ENCODE results near the gene TMEM30A.

TMEM30A gene

GRCh38 chr6:75284632-75285282, at the start of gene TMEM30A:
TSS of gene TMEM30A (minus strand) at chr6:75284792. CDS start at chr6:75284638, 154 bp downstream.
- peak; percentile 95 for DNase-seq

- no peak for DNase-seq
Observed at GRCh38 chr6:75333676-75334200, 49.1 kb upstream of the TMEM30A start.

DNA sequence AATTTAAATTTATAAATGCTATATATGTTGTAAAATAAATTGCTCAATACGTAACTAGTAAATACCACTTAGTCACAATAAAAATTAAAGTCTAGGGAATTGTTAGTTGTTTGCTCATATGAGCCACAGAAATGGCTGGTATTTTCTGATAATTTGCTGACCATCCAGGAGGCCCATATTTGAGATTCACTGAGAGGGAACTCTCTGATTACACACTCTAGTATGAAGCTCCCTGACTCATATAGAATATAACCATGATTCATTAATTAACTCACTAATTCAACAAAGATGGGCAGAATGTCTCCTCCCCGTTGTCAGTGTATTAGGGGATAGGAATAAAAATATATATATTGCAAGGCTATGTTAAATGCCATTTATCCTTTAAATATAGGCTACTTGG, 46.6 kb upstream of the TMEM30A start:
- no peak for DNase-seq

DNA sequence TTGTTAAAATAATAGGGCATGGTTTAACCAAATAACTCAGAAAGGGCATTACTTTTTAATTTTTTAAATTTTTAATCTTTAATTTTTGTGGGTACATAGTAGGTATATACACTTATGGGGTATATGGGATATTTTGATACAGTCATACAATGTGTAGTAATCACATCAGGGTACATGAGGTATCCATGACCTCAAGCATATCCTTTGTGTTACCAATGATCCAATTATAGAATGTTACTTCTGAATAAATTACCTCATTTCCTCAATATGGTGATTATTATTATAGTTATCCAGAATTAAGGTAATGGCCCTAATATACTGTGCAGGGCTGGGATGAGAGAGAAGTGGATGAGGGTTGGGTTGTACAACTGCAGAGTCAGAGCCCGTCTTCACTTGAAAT, 45.1 kb upstream of the TMEM30A start:
- no peak for DNase-seq

GRCh38 chr6:75327807-75328206, 43.2 kb upstream of the TMEM30A start:
- DNase-seq, result no peak

- no peak for DNase-seq
Observed at GRCh38 chr6:75326557-75327258, 42.1 kb upstream of the TMEM30A start.

DNA sequence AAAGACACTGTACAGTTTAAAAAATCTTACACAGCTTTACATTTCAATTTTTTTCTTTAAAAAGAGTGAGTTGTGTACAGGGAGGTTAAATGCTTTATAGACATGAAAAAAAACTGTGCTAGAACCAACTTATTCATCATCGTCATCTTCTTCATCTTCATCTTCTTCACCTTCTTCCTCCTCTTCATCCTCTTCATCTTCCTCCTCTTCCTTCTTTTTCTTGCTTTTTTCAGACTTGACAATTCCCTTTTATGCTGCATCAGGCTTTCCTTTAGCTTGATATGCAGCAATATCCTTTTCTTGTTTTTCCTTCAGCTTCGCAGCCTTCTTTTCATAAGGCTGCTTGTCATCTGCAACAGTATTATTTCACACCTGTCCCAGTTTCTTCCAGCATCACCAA, 34.3 kb upstream of the TMEM30A start:
- no peak for DNase-seq

DNA sequence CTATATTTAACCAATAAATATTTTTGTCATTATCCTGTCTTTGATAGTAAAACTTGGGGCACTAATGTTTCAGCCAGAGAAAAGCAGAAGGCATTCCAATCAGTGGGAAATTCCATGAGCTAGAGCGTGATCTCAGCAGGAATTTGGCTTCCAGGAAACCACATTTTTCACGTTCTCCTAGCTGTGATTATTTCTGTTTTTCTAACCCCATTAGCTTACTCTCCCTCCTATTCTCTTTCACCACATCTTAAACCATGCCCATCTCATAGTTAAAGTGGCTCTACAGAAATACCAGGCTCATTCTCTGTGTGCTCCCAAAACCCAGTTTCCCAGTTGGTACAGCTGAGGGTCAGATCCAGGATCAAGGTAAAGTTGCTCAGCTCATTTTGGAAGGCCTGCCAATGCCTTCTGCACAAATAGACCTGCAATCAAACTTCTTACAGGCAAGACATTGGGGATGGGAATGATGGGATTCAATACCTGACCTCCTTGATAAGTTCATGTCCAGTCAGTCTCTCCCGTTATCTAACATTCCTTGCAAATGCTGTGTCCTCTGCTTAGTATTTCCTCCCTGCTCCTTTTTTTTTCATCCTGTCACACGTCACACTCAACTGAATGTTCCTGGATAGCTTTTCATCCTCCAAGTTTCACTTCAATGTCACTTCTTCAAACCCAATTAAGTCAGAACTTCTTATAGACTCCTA, 33.1 kb upstream of the TMEM30A start:
- no peak for DNase-seq

- DNase-seq, result no peak
Observed at GRCh38 chr6:75315978-75316377, 31.4 kb upstream of the TMEM30A start.

DNA sequence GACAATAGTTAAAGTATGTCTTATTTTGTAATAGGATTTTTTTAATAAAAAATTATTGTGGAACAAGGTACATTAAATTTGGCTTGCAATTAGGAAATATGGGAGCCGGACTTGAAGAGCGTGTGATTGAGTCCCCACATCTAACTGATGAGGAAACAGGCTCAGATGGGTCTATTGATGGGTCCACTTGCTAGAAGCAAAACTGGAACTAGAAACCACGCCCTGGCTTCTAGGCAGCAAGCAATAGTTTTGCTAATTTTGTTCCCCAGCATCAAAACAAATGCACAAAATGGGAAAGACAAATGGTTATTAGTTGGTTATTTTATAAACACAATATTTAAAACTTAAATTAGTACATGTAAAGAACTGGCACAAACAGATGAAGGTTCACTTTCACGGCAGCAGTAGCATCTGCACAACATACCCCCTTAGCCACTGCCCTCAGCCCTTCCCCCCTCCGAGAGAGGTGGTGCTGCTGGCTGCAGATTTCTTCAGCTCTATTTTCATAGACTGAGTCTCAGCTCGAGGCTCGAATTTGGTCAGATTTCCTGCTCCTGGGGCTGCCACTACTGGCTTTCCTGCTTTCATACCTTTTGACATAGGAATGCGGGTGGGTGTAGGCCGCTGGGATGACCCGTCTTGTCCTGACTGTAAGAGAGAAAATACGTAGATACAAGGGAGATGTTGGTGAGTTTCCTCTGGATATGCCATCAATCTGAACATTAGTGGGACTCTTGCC, 23.8 kb upstream of the TMEM30A start:
- no peak for DNase-seq

DNA sequence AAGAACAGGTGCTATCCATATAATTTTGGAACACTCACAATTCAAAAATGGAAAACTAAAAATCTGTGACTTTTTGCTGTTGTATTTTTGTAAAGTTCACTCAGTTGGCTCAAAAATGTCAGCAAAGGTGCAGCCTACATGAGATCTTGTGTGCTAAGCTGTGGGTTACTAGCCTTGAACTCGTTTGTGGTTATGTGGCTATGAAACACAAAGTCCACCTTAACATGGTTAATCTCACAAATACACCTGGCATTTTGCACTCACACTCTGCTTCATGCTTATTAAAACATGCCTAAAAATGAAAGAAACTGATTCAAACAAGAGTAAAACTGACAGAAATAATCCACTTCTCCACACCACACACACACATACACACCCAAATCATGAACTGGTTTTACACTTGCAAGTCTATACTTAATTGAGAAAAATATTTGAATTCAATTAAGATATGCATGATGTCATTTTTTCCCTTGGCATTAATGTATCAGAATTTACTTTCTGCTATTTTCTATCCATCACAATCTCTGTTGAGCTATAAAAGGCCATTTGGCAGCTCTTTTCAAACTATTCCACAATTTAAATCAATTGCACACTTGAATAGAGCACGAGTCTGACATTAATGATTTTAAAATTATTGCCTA, 22.9 kb upstream of the TMEM30A start:
- DNase-seq, result no peak

GRCh38 chr6:75306064-75306463, 21.5 kb upstream of the TMEM30A start:
- no peak for DNase-seq

- no peak for DNase-seq
Observed at GRCh38 chr6:75305573-75305972, 21.0 kb upstream of the TMEM30A start.

GRCh38 chr6:75302280-75302679, 17.7 kb upstream of the TMEM30A start:
- no peak for DNase-seq

GRCh38 chr6:75301537-75301936, 16.9 kb upstream of the TMEM30A start:
- DNase-seq, result no peak

DNA sequence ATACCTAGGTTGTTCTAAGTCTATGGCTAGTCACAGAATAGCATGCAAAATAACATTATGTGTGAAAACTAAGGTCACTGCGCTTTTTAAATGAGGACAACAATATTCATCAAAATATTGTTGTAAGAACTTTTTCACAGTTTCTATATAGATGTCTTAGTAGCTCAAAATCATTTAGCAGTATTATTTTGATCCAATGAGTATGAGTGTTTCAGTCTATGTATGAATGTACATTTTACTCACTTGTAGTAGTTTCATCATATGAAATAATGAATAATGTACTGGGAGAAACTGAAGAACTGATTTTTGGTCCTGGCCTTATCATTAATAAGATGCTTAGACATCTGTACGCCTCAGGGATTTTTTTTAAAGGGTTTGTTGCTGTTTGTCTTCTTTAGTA, 16.5 kb upstream of the TMEM30A start:
- DNase-seq, result no peak

DNA sequence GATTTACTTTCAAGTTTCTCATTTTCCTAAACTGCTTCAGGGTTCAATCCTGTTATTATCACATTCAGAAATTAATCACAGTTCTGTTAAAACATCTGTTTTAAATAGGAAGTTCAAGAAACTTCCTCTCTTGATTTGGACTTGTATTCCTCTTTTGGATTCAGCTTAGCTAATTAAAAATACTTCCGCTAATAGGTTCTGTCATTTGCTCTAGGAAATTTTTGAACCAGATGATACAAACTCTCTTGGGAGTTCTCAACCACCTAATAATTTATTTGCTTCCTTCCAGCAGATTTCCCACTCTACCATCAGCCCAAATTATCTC, 15.9 kb upstream of the TMEM30A start:
- DNase-seq, result no peak

- no peak for DNase-seq
Observed at GRCh38 chr6:75299801-75300530, 15.4 kb upstream of the TMEM30A start.

DNA sequence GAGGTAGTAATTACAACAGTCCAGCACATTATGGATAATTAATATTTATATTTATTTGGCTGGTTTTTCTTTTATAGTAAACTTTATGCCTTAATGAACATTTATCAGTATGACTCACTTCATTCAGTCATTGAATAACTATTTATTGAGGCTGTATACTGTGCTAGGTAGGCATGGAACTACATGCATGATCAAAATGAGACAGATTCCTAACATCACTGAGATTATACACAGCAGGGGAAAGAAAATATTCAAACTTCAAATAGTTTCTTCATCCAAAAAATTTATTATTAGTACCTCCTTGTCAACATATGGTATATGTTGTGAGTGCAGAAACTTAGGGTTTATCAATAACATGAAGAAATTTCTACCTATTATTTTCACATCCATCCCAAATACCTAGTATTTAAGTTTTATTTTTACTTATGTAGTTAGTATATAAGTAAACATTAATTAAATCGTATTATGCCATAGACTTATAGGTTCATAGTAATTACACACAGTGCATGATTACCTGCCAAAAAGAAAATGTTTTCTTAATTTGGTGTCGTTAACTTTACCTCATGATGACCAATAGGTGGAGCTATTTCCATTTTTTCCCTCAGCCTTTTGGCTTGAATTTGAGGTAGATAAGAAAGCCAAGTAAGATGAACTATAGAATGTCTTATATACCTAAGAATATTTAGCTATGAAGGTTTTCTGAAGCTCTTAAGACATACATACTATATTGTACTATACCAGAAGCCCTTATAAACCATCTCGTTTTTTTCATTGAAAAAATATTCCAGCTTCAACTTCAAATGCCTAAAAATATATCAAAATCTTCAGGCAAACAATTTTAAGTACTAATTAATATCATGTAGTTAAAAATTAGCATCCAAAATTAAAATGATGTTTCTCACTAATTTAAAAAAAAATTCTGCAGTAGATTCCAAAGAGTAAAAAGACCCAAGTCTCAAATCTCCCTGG, 12.5 kb upstream of the TMEM30A start:
- DNase-seq, result no peak

GRCh38 chr6:75292555-75292954, 8.0 kb upstream of the TMEM30A start:
- DNase-seq, result no peak

DNA sequence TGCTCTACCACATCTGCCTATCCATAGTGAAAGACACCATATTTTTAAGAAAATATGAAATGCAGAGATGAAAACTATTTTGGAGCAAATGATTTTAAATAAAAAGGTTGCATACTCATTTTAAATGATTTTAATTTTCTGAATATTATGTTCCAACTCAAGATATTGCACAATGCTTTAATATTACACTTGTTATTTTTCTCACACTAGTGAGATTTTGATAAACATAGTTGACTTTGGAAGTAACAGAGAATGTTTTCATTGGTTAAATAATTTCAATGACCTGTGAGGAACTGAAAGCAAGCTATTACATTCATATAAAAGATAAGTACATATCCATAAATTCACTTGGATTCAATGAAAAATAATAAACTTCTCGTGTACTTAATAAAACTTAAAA, 7.2 kb upstream of the TMEM30A start:
- no peak for DNase-seq
